Measurements from ENCODE around the gene ZNF385C.

- TF ChIP-seq, protein P1, sequence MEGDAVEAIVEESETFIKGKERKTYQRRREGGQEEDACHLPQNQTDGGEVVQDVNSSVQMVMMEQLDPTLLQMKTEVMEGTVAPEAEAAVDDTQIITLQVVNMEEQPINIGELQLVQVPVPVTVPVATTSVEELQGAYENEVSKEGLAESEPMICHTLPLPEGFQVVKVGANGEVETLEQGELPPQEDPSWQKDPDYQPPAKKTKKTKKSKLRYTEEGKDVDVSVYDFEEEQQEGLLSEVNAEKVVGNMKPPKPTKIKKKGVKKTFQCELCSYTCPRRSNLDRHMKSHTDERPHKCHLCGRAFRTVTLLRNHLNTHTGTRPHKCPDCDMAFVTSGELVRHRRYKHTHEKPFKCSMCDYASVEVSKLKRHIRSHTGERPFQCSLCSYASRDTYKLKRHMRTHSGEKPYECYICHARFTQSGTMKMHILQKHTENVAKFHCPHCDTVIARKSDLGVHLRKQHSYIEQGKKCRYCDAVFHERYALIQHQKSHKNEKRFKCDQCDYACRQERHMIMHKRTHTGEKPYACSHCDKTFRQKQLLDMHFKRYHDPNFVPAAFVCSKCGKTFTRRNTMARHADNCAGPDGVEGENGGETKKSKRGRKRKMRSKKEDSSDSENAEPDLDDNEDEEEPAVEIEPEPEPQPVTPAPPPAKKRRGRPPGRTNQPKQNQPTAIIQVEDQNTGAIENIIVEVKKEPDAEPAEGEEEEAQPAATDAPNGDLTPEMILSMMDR (IDR thresholded peaks at IDR 0.05): no peak
- peak; percentile 57 for TF ChIP-seq POLR2A (IDR thresholded peaks at IDR 0.05)
- TF ChIP-seq POLR2AphosphoS5 (IDR thresholded peaks at IDR 0.05): peak; percentile 74 to 89 (median 79)
- no peak for TF ChIP-seq EP300 (IDR thresholded peaks at IDR 0.05; ENCODE audit: low read depth)
Observed at GRCh38 chr17:42135664-42136653, 37.7 kb upstream of the ZNF385C start.
